ENCODE data around the gene CXCL8. TPM values are rescaled to one million over a fixed set of nuclear protein-coding genes. Genes with fewer than 3 reads are reported as not detected.
"Not testable (repeated sequence)": the region's sequence is repeated elsewhere in the genome, so short reads cannot be mapped to it uniquely, and the experiment has no call there.

The CXCL8 gene
- total RNA-seq, 1 donor: 294 TPM

- H3K4me3 ChIP-seq (ENCODE audit: low read depth, low read length): no peak overlapping the region
- no peak for DNase-seq (ENCODE audit: low read depth)
- no peak for TF ChIP-seq CTCF (IDR thresholded peaks at IDR 0.05; ENCODE audit: insufficient read depth, low read depth, low read length)
Measured at GRCh38 chr4:73761856-73762255, 21.5 kb downstream of the CXCL8 start.

GRCh38 chr4:73762409-73762808, 22.0 kb downstream of the CXCL8 start:
- no peak for DNase-seq (ENCODE audit: low read depth)
- no peak for TF ChIP-seq CTCF (IDR thresholded peaks at IDR 0.05; ENCODE audit: insufficient read depth, low read depth, low read length)
- H3K4me3 ChIP-seq (ENCODE audit: low read depth, low read length): no peak overlapping the region

- no peak for TF ChIP-seq CTCF (IDR thresholded peaks at IDR 0.05; ENCODE audit: insufficient read depth, low read depth, low read length)
- no peak for DNase-seq (ENCODE audit: low read depth)
- no peak overlapping the region for H3K4me3 ChIP-seq (ENCODE audit: low read depth, low read length)
Measured at GRCh38 chr4:73763877-73764276, 23.5 kb downstream of the CXCL8 start.

GRCh38 chr4:73764513-73764912, 24.1 kb downstream of the CXCL8 start:
- no peak for TF ChIP-seq CTCF (IDR thresholded peaks at IDR 0.05; ENCODE audit: insufficient read depth, low read depth, low read length)
- no peak for DNase-seq (ENCODE audit: low read depth)

GRCh38 chr4:73765296-73765695, 24.9 kb downstream of the CXCL8 start:
- DNase-seq (ENCODE audit: low read depth): no peak
- TF ChIP-seq CTCF (IDR thresholded peaks at IDR 0.05; ENCODE audit: insufficient read depth, low read depth, low read length): no peak
- no peak overlapping the region for H3K4me3 ChIP-seq (ENCODE audit: low read depth, low read length)

More at GRCh38 chr4:73764513-73764912, 24.1 kb downstream of the CXCL8 start:
- no peak overlapping the region for H3K4me3 ChIP-seq (ENCODE audit: low read depth, low read length)

GRCh38 chr4:73770917-73771316, 30.5 kb downstream of the CXCL8 start:
- H3K4me3 ChIP-seq (ENCODE audit: low read depth, low read length): no peak overlapping the region
- TF ChIP-seq CTCF (IDR thresholded peaks at IDR 0.05; ENCODE audit: insufficient read depth, low read depth, low read length): no peak
- no peak for DNase-seq (ENCODE audit: low read depth)

GRCh38 chr4:73772363-73772762, 32.0 kb downstream of the CXCL8 start:
- no peak for TF ChIP-seq CTCF (IDR thresholded peaks at IDR 0.05; ENCODE audit: insufficient read depth, low read depth, low read length)
- no peak overlapping the region for H3K4me3 ChIP-seq (ENCODE audit: low read depth, low read length)
- no peak for DNase-seq (ENCODE audit: low read depth)

- not testable (repeated sequence) for H3K4me3 ChIP-seq (ENCODE audit: low read depth, low read length); DNase-seq (ENCODE audit: low read depth)
Measured at GRCh38 chr4:73774406-73774805, 34.0 kb downstream of the CXCL8 start.

All from fibroblast of villous mesenchyme (primary cell).